Measurements from ENCODE around the gene SPATA1. TPM values are rescaled to one million over a fixed set of nuclear protein-coding genes. Genes with fewer than 3 reads are reported as not detected.

The SPATA1 gene
- total and polyA plus RNA-seq, 7 donors: 0.08 to 1.4 (median 0.92) TPM; not detected in 2

DNA sequence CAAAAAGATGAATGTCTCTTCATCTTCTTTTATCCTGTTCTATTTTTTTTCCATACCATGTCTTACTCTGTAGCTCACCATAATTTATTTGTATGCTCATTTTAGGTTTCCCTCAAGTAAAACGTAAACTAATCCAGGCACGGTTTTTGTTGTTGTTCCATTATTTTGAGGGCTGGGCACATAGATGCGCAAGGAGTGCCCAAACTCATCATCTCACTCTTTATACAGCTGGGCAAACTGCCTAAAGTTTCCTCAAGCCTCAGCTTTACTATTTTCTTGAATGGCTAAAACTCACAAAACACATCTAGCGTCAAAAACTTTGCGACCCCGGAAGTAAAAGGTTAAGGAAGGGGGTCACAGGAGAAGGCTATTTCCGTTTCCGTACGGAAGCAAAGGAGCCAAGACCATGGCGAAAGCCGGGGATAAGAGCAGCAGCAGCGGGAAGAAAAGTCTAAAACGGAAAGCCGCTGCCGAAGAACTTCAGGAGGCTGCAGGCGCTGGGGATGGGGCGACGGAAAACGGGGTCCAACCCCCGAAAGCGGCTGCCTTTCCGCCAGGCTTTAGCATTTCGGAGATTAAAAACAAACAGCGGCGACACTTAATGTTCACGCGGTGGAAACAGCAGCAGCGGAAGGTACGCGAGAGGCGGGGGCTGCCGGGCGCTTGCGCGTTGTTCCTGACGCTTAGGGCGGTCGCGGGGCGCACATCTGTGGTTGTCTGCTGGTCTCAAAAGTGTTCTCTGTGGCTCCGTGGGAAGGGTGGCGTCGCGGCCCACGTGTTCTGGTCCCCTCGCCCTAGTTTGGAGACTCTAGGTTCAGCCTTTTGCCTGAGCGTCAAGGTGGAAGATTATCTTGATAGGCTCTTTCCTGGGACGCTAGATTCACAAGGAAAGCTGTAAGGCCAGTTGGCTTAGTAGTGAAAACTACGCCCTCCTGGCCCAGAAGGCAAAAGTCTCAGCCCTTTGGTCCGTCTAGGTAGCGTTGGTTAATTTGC is 27.0 kb upstream of the SPATA1 start, which contains the start of gene RPF1:
RPF1 (plus strand) TSS at position 391 of the 993 bp plus-strand sequence; CDS start at position 407, 16 bp downstream.
- H3K27me3 ChIP-seq (ENCODE audit: insufficient read depth in 3 of 3, low read length in 2 of 3): peaks cover 0 to 26% (median 2%) of the 10 kb centered on the region in 3 donors
- H3K9me3 ChIP-seq: no peaks in the 10 kb centered on the region
- H3K4me1 ChIP-seq: peaks cover 27% of the 10 kb centered on the region
- no peak for TF ChIP-seq CTCF (IDR thresholded peaks at IDR 0.05)
- peak within 1 kb of the TSS; percentile 83 for H3K4me3 ChIP-seq
- H3K36me3 ChIP-seq (ENCODE audit: insufficient read depth in 1 of 2, low read depth in 1 of 2): peaks cover 0 to 27% of the 10 kb centered on the region in 2 donors
- WGBS, 3 donors: 4 to 5% (median 4%) methylated on average over 51 of the region's 51 CpGs
- intact Hi-C loops (cut with DNase I): loop anchor here in 1 of 2 donors (2.0 kb wide), 1 partner anchor 28 kb away; the partner anchor contains the start of genes GNG5 and SPATA1
- H3K27ac ChIP-seq: peak within 1 kb of the TSS; percentile 92
- DNase-seq: peak; percentile 68 to 84
- ATAC-seq: peak; percentile 93 to 99 (median 94)

DNA sequence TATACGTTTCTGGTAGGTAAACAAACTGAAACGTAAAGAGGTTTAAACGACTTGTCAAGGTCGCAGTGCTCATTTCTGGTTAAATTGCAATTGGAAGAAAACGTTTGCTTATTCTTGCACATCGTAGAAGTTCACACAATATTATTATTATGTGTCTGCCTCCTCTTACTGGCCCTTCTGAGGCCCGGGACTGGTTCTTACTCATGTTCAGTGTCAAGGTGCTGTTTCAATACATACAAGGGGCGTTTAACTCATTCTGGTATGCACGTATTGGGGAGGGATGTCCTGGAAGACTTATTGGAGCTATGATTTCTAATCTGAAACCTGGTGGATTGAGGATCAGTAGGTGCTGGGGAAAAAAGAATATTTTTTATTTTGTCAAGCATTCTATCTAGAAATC is 26.2 kb upstream of the SPATA1 start:
- Histone ChIP-seq H3K27ac (peak overlapping the region; percentile 92), H3K4me1 (peaks cover 27% of the 10 kb centered on the region), H3K36me3 (ENCODE audit: insufficient read depth in 1 of 2, low read depth in 1 of 2) (peaks cover 0 to 36% of the 10 kb centered on the region in 2 donors), H3K9me3 (no peaks in the 10 kb centered on the region), H3K27me3 (ENCODE audit: insufficient read depth in 3 of 3, low read length in 2 of 3) (peaks cover 0 to 18% (median 0%) of the 10 kb centered on the region in 3 donors), H3K4me3 (peak overlapping the region; percentile 83)
- DNase-seq (no peak), ATAC-seq (no peak)
- no peak for TF ChIP-seq CTCF (IDR thresholded peaks at IDR 0.05)
- WGBS, 3 donors: 3 to 4% (median 4%) methylated on average over 9 of the region's 9 CpGs
- intact Hi-C loops (cut with DNase I): loop anchor here in 1 of 2 donors (2.0 kb wide), 1 partner anchor 27 kb away; the partner anchor contains the start of genes GNG5 and SPATA1

DNA sequence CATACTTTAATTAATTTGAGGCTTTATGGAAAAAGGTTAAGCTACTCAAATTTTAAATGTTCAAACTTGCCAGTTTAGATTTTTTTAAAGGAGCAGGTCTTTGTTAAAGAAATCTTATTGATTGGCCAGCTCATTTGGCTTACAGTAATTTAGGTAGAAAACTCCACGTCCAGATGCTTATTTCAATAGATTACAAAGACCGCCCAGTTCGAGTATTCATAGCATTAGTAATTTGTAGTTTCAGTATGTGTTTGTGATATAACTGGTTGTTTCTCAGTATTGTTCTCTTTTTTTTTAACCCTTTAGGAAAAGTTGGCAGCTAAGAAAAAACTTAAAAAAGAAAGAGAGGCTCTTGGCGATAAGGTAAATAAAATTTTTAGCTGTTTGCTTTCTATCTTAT is 25.5 kb upstream of the SPATA1 start:
- H3K27ac ChIP-seq: no peak overlapping the region
- DNase-seq (no peak), ATAC-seq (no peak)
- intact Hi-C loops (cut with DNase I): no loop called here
- TF ChIP-seq CTCF (IDR thresholded peaks at IDR 0.05): no peak
- no peaks in the 10 kb centered on the region for H3K9me3 ChIP-seq
- WGBS, 3 donors: 85 to 86% (median 85%) methylated on average over 4 of the region's 4 CpGs
- peaks cover 27% of the 10 kb centered on the region for H3K4me1 ChIP-seq
- peak overlapping the region; percentile 83 for H3K4me3 ChIP-seq
- H3K27me3 ChIP-seq (ENCODE audit: insufficient read depth in 3 of 3, low read length in 2 of 3): peaks cover 0 to 12% (median 0%) of the 10 kb centered on the region in 3 donors
- peaks cover 0 to 42% of the 10 kb centered on the region in 2 donors for H3K36me3 ChIP-seq (ENCODE audit: insufficient read depth in 1 of 2, low read depth in 1 of 2)

DNA sequence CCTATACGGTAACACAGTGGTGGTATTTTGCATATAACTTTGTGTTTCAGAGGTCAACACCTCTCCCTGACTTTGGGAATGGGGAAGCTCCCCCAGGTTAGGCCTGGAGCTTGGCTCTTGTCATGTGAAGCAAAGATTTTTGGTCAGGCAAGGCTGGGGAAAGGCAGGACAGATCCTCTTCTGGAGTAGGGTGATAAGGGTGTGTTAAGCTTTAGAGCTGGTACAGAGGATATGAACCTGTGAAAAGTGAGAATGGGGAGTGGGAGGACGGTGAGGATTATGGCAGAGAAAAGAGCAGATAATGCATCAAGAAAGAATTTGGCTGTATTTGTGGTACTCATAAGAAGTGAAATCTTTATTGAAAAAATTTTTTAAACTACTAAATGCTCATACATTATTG is 24.9 kb upstream of the SPATA1 start:
- Histone ChIP-seq H3K27me3 (ENCODE audit: insufficient read depth in 3 of 3, low read length in 2 of 3) (peaks cover 0 to 11% (median 0%) of the 10 kb centered on the region in 3 donors), H3K9me3 (no peaks in the 10 kb centered on the region), H3K4me1 (peaks cover 27% of the 10 kb centered on the region), H3K27ac (no peak overlapping the region), H3K36me3 (ENCODE audit: insufficient read depth in 1 of 2, low read depth in 1 of 2) (peaks cover 0 to 46% of the 10 kb centered on the region in 2 donors), H3K4me3 (no peak overlapping the region)
- WGBS, 3 donors: 89 to 90% (median 90%) methylated on average over 2 of the region's 2 CpGs
- no peak for DNase-seq
- no peak for TF ChIP-seq CTCF (IDR thresholded peaks at IDR 0.05)
- no peak for ATAC-seq
- intact Hi-C loops (cut with DNase I): no loop called here
